Endothelial cell of umbilical vein (primary cell): Measurements from ENCODE around the gene PLXNA3. TPM values are rescaled to one million over a fixed set of nuclear protein-coding genes. Genes with fewer than 3 reads are reported as not detected.

Experiments used
- BruUV-seq: library from RNA; stranded (reverse); fragments of 400-500 nt; replicated peaks from 2 replicates; lab custom pipeline; 2021; lab: Mats Ljungman, UMichigan
- CTCF ChIA-PET: fragments of 300-600, 350-600 bp; sonication (Branson Sonifier 250); formaldehyde crosslinking; loops from one replicate; lab custom pipeline; 2021; ENCODE audit warnings: antibody characterized with exemption, inconsistent platforms; lab: Charles Lee
- POLR2A ChIA-PET: fragments of 300-600, 350-600 bp; sonication (Branson Sonifier 250); formaldehyde crosslinking; loops from one replicate; lab custom pipeline; 2021; ENCODE audit warnings: antibody characterized with exemption, inconsistent platforms; lab: Charles Lee
- DNase-seq: peaks from one replicate; pipeline ENCODE4 v3.0.0-alpha.2; 2011; ENCODE audit warnings: low read depth, low spot score
- FAIRE-seq: peaks from 2 replicates; lab custom pipeline; 2011; peaks lifted over from hg19 to GRCh38; lab: Jason Lieb, UNC
- H2AFZ ChIP-seq: 2 replicates; pipeline ENCODE4 v1.6.0; 2012; ENCODE audit warnings: low read depth, low read length, control low read depth, inconsistent platforms
- H3K27ac ChIP-seq: 2 replicates; pipeline ENCODE4 v1.5.1; 2011; ENCODE audit warnings: low read depth, mild to moderate bottlenecking, control low read depth, low read length, moderate library complexity; ENCODE audit not compliant: insufficient read depth
- H3K27me3 ChIP-seq, 2 experiments: 2 replicates each; pipeline versions ENCODE4 v1.6.0 to v1.6.1; 2011; ENCODE audit warnings: low read length in 2 of 2, mixed read lengths in 1 of 2; ENCODE audit not compliant: control insufficient read depth in 2 of 2, insufficient read depth in 2 of 2
- H3K36me3 ChIP-seq, 2 experiments: 2 replicates in 1 of 2; 3 replicates in 1 of 2; pipeline ENCODE4 v1.5.1; 2011; ENCODE audit warnings: low read length in 2 of 2, mild to moderate bottlenecking in 1 of 2, moderate library complexity in 1 of 2; ENCODE audit not compliant: control insufficient read depth in 2 of 2, insufficient read depth in 2 of 2; ENCODE audit errors: extremely low read depth in 1 of 2
- H3K4me1 ChIP-seq: 3 replicates; pipeline ENCODE4 v1.5.1; 2011; ENCODE audit warnings: mild to moderate bottlenecking, low read length; ENCODE audit not compliant: control insufficient read depth, insufficient read depth; ENCODE audit errors: extremely low read depth
- H3K4me2 ChIP-seq: 2 replicates; pipeline ENCODE4 v1.6.1; 2011; ENCODE audit warnings: low read length, control low read depth, mixed read lengths; ENCODE audit not compliant: insufficient read depth
- H3K4me3 ChIP-seq, 3 experiments: fragments of 200-600 bp in 1 of 3; sonication (generic), shearing (Covaris generic) in 1 of 3; replicated peaks in 1 of 3; 2 replicates each; pipeline ENCODE4 v1.5.1; 2011 to 2016; ENCODE audit warnings: control low read depth in 3 of 3, low read length in 3 of 3, mild to moderate bottlenecking in 2 of 3, inconsistent platforms in 1 of 3, low read depth in 1 of 3, moderate library complexity in 1 of 3; ENCODE audit not compliant: insufficient read depth in 1 of 3
- H3K79me2 ChIP-seq: 2 replicates; pipeline ENCODE4 v1.6.0; 2012; ENCODE audit warnings: low read length, inconsistent platforms; ENCODE audit not compliant: control insufficient read depth, insufficient read depth
- H3K9ac ChIP-seq: replicated peaks from 2 replicates; pipeline ENCODE3; 2011; ENCODE audit warnings: low read length, control low read depth; ENCODE audit not compliant: insufficient read depth; ENCODE audit errors: extremely low read depth
- H3K9me1 ChIP-seq: replicated peaks from 3 replicates; pipeline ENCODE4 v1.6.0; 2011; ENCODE audit warnings: mild to moderate bottlenecking, low read length; ENCODE audit not compliant: control insufficient read depth, insufficient read depth; ENCODE audit errors: extremely low read depth
- H3K9me3 ChIP-seq: replicated peaks from 2 replicates; pipeline ENCODE4 v1.5.1; 2012; ENCODE audit warnings: low read length, inconsistent platforms; ENCODE audit not compliant: control insufficient read depth, insufficient read depth
- H4K20me1 ChIP-seq: replicated peaks from 2 replicates; pipeline ENCODE3; 2011; ENCODE audit warnings: mild to moderate bottlenecking, low read length; ENCODE audit not compliant: control insufficient read depth, insufficient read depth; ENCODE audit errors: extremely low read depth
- CTCF ChIP-seq, 2 donors: IDR thresholded peaks; 1 replicate in 1 of 2; 2 replicates in 1 of 2; pipeline ENCODE4 v1.5.1; 2011; ENCODE audit warnings: low read length in 2 of 2, mild to moderate bottlenecking in 2 of 2, moderate library complexity in 2 of 2, control low read depth in 1 of 2, inconsistent platforms in 1 of 2, low read depth in 1 of 2; ENCODE audit not compliant: insufficient read depth in 1 of 2; ENCODE audit errors: extremely low read depth in 1 of 2
- EZH2 ChIP-seq: IDR thresholded peaks from 2 replicates; pipeline ENCODE4 v1.6.1; 2012; ENCODE audit warnings: borderline replicate concordance, low read depth, mild to moderate bottlenecking, moderate library complexity, low read length, inconsistent platforms; ENCODE audit not compliant: severe bottlenecking
- FOS ChIP-seq: IDR thresholded peaks from 2 replicates; pipeline ENCODE4 v1.6.1; 2011; ENCODE audit warnings: mild to moderate bottlenecking, low read length, moderate library complexity, borderline replicate concordance; ENCODE audit not compliant: insufficient read depth
- GATA2 ChIP-seq: IDR thresholded peaks from 2 replicates; pipeline ENCODE4 v1.7.0; 2011; ENCODE audit warnings: low read depth, mild to moderate bottlenecking, moderate library complexity, mixed read lengths, low read length; ENCODE audit not compliant: insufficient read length, insufficient read depth
- JUN ChIP-seq: IDR thresholded peaks from 2 replicates; pipeline ENCODE4 v1.6.1; 2011; ENCODE audit warnings: borderline replicate concordance, low read depth; ENCODE audit not compliant: insufficient read length, insufficient read depth
- MAX ChIP-seq: IDR thresholded peaks from 2 replicates; pipeline ENCODE4 v1.6.1; 2011; ENCODE audit not compliant: insufficient read depth, insufficient read length
- MYC ChIP-seq: IDR thresholded peaks from one replicate; pipeline ENCODE4 v1.6.1; 2011; ENCODE audit warnings: mild to moderate bottlenecking, low read depth, low read length
- POLR2A ChIP-seq: IDR thresholded peaks from 2 replicates; pipeline ENCODE4 v1.6.1; 2012; ENCODE audit warnings: low read depth, mild to moderate bottlenecking, control low read depth, low read length
- POLR2AphosphoS5 ChIP-seq: IDR thresholded peaks from 2 replicates; pipeline ENCODE4 v1.6.1; 2012; ENCODE audit warnings: low read depth, mild to moderate bottlenecking, control low read depth, low read length, moderate library complexity; ENCODE audit not compliant: insufficient read depth
- dilution Hi-C: fragments of 300-500 bp; cut with MboI; formaldehyde crosslinking; loops from one replicate; pipeline ENCODE4 v1.15.0; 2019; ENCODE audit warnings: low sequenced_read_pairs; ENCODE audit not compliant: extremely low pct_ligation_motif_present
- intact Hi-C: fragments of 100-400 bp; cut with micrococcal nuclease; formaldehyde crosslinking; loops from one replicate; pipeline ENCODE4 v1.10.0; 2022
- polyA plus RNA-seq, 4 experiments: library from polyadenylated mRNA; depleted of rRNA in 3 of 4; stranded (reverse) in 3 of 4; unstranded in 1 of 4; fragments of >200 nt; gene quantifications; 2 replicates each; pipeline versions ENCODE4 v1.2.1 to v1.2.3, GENCODE V29; 2011 to 2012; ENCODE audit warnings: missing spikeins in 1 of 4
- total RNA-seq: library from RNA; stranded (reverse); gene quantifications from 2 replicates; pipeline ENCODE4 v1.2.3, GENCODE V29; 2021

Gene PLXNA3
- total and polyA plus RNA-seq, 2 donors (not counting 3 experiments of a cell fraction or from before 2014, with no cell fraction given): 56.8 to 58.6 TPM

- no peak overlapping the region for H3K27ac ChIP-seq
- no peak overlapping the region for H3K9ac ChIP-seq
- DNase-seq: no peak
- H3K4me3 ChIP-seq: no peak overlapping the region
- no peak overlapping the region for H3K4me2 ChIP-seq
- BruUV-seq: no TSS peak
- intact Hi-C loops (loop anchor here (5.0 kb wide), 1 partner anchor 35 kb away; the partner anchor contains the start of gene FAM50A), dilution Hi-C loops (no loop called here)
- no peak for FAIRE-seq
- no peak overlapping the region for H2AFZ ChIP-seq
- ChIA-PET CTCF (interaction anchor here (1.2 to 1.4 kb wide), 2 partner anchors 9 to 12 kb away, joined by 3 to 7 read pairs; partner anchors contain the start of gene UBL4A), POLR2A (interaction anchor here (0.7 kb wide), 1 partner anchor 38 kb away, joined by 3 read pairs; no protein-coding TSS in a partner anchor)
- H3K9me3 ChIP-seq: no peaks in the 10 kb centered on the region
- no peaks in the 10 kb centered on the region for H3K27me3 ChIP-seq
- TF ChIP-seq POLR2AphosphoS5 (no peak), POLR2A (no peak), CTCF (IDR thresholded peaks at IDR 0.05; ENCODE audit: extremely low read depth in 1 of 2, insufficient read depth in 1 of 2, low read depth in 1 of 2, low read length in 2 of 2) (no peak), FOS (no peak), EZH2 (no peak), GATA2 (no peak), JUN (no peak), MAX (no peak), MYC (no peak)
- H3K79me2 ChIP-seq: no peaks in the 10 kb centered on the region
- H4K20me1 ChIP-seq: no peaks in the 10 kb centered on the region
- no peaks in the 10 kb centered on the region for H3K9me1 ChIP-seq
- peaks cover 9% of the 10 kb centered on the region for H3K4me1 ChIP-seq
- H3K36me3 ChIP-seq: peaks cover 0 to 3% of the 10 kb centered on the region in 2 experiments
Measured at GRCh38 chrX:154476821-154477220, 18.7 kb downstream of the PLXNA3 start.
